ENCODE results near the gene RIPPLY3. TPM values are rescaled to one million over a fixed set of nuclear protein-coding genes. Genes with fewer than 3 reads are reported as not detected.
A peak's percentile ranks its signal among the peaks of the same experiment; 100 is the strongest.

The RIPPLY3 gene
- not detected for total RNA-seq

- intact Hi-C loops (cut with DNase I) = no loop called here
- no peak for ATAC-seq
- no peak for DNase-seq (ENCODE audit: low spot score)
These were observed at the start of gene RIPPLY3 for GRCh38 chr21:37006486-37007291. RIPPLY3 (plus strand) TSS chr21:37006702; CDS start chr21:37006773, 71 bp downstream.

GRCh38 chr21:36959020-36959835, 47.3 kb upstream of the RIPPLY3 start:
- ATAC-seq (no peak), DNase-seq (ENCODE audit: low spot score) (no peak)
- intact Hi-C loops (cut with DNase I) = no loop called here

GRCh38 chr21:36960676-36961284, 45.7 kb upstream of the RIPPLY3 start:
- ATAC-seq (no peak), DNase-seq (ENCODE audit: low spot score) (no peak)
- intact Hi-C loops (cut with DNase I) = no loop called here

DNA sequence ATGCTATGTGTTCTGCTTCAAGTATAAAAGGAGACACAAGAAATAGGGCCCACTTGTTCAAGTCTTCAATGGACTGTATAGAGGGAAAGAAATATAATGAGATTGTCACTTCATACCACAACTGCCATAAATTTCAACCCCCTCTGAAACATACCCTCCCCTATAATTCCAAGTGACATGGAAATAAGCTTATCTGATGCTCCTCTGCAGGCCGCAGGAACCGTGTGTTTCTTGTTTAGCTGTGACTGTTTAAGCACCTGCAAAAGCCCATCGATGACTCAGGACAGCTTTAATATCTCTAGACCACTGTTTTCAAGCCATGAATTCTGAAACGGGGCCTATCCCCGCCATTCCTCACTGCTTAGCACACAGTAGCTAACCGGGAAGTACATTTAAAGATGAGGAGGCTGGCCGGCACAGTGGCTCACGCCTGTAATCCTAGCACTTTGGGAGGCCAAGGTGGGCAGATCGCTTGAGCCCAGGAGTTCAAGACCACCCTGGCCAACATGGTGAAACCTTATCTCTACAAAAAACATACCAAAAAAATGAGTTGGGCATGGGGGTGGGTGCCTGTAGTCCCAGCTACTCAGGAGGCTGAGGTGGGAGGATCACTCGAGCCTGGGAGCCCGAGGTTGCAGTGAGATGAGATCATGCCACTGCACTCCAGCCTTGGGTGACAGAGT, 44.3 kb upstream of the RIPPLY3 start:
- intact Hi-C loops (cut with DNase I) = no loop called here
- ATAC-seq = no peak
- DNase-seq (ENCODE audit: low spot score) = no peak

GRCh38 chr21:36964398-36964797, 42.1 kb upstream of the RIPPLY3 start:
- intact Hi-C loops (cut with DNase I) = no loop called here
- DNase-seq (ENCODE audit: low spot score) = no peak
- ATAC-seq = no peak

DNA sequence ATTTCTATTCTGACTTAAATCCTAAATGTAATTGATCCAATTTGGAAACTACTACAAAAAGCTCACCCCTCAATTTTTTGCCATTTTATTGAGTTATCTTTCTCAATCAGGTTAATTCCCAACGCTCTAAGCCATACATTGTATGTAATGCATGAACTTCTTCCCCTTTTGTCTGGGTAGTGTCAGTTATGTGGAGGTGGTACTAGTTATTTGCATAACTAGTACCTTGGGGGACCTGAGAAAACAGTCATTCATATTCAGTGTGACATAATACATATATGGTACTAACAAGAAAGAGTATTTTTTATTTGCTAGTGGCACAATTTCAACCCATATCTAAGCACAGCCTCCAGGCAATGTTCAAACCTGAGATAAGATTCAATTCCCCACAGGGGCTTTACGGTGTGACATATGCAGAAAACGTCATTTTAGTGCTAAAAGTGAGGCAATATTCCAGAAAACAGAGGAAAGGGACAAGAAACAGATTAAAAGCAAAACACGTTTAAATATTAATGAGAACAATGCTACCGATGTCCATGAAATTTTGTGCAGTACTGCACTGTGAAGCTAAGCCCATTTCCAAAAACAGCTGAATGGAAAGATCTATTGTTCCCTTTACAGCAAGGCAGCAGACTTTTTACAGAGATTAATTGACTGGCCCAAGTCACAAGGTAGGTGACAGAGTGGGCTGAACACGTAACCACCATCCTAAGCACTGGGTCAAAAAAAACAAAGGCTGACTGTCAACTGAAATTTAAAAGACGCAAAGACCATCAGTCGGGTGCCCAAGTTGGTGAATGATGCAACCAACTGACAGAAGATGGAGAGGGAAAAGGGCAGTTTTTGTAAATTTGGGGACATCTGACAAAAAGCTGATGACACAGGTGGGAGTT, 41.4 kb upstream of the RIPPLY3 start:
- intact Hi-C loops (cut with DNase I) = no loop called here
- DNase-seq (ENCODE audit: low spot score) = no peak
- no peak for ATAC-seq

DNA sequence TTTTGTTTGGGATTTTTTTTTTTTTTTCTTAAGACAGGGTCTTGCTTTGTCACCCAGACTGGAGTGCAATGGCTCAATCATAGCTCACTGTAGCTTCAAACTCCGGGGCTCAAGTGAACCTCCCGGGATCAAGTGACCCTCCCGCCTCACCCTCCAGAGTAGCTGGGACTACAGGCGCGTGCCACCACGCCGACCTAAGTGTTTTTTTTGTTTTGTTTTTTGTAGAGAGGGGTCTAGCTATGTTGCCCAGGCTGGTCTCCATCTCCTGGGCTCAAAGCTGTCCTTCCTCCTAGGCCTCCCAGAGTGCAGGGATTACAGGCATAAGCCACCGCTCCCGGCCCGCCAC, 40.8 kb upstream of the RIPPLY3 start:
- intact Hi-C loops (cut with DNase I) = no loop called here
- ATAC-seq = no peak

DNA sequence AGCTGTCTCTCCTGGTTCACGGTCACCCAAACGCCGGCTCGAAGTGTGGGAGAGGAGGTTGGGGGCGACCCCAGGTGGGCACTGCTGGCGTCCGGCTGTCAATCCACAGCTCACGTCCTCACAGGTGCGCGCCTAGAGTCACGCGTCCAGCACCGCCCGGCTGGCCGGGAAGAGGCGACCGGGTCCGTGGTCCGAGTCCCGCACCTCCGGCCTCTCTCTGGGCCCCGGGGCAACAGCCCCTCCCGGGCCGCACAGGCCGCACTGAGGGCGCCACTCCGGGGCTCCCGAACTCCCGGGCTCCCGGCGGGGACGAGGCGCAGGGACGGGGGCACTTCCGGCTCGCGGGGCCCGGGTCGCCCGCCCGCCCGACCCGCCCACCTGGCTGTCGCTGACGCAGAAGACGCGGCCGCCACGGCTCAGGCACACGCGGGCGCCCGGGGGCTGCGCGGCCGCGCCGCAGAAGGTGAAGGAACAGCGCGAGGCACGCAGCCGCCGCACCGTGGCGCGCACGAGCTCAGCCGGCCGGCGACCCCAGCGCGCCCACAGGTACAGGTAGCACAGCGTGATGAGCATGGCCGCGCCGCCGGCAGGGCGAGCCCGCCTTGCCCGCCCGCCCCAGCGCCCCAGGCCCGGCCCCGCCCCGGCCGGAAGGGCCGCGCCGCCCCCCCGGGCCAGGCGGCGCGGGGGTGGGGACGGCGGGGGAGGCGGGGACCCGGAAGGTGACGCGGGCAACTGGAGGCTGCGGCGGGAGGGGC, 40.3 kb upstream of the RIPPLY3 start, which contains the start of gene HLCS:
Gene HLCS, minus strand, starts transcription at position 604 of the 755 bp plus-strand sequence. Its CDS starts 31 bp downstream, at position 573.
- DNase-seq (ENCODE audit: low spot score) (peak; percentile 71), ATAC-seq (peak; percentile 81)
- intact Hi-C loops (cut with DNase I) = no loop called here

More for the DNA sequence above, 40.8 kb upstream of the RIPPLY3 start:
- no peak for DNase-seq (ENCODE audit: low spot score)

- DNase-seq (ENCODE audit: low spot score) (peak; percentile 63), ATAC-seq (no peak)
- intact Hi-C loops (cut with DNase I) = no loop called here
These were observed 39.4 kb upstream of the RIPPLY3 start for GRCh38 chr21:36966821-36967768.

DNA sequence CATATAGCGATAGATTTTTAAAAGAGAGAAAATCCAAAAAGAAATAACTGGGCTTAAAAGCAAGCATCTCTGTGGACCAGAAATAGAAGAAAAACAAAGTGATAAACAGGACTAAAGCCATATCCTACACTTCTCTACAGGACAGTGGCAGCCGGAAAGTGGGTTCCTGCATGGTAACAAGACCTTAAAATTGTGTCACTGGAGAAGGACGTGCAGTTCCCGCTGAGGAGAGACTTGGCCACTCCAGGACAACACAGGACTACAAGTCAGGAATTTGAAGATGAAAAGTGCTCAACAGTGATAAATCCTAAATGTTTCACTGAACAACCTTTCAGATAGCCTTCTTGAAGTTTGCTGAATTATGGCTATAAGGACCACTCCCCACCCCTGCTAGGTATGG, 38.1 kb upstream of the RIPPLY3 start:
- ATAC-seq = no peak
- no peak for DNase-seq (ENCODE audit: low spot score)
- intact Hi-C loops (cut with DNase I) = no loop called here

GRCh38 chr21:36968976-36969375, 37.5 kb upstream of the RIPPLY3 start:
- intact Hi-C loops (cut with DNase I) = no loop called here
- DNase-seq (ENCODE audit: low spot score) = no peak
- ATAC-seq = no peak

DNA sequence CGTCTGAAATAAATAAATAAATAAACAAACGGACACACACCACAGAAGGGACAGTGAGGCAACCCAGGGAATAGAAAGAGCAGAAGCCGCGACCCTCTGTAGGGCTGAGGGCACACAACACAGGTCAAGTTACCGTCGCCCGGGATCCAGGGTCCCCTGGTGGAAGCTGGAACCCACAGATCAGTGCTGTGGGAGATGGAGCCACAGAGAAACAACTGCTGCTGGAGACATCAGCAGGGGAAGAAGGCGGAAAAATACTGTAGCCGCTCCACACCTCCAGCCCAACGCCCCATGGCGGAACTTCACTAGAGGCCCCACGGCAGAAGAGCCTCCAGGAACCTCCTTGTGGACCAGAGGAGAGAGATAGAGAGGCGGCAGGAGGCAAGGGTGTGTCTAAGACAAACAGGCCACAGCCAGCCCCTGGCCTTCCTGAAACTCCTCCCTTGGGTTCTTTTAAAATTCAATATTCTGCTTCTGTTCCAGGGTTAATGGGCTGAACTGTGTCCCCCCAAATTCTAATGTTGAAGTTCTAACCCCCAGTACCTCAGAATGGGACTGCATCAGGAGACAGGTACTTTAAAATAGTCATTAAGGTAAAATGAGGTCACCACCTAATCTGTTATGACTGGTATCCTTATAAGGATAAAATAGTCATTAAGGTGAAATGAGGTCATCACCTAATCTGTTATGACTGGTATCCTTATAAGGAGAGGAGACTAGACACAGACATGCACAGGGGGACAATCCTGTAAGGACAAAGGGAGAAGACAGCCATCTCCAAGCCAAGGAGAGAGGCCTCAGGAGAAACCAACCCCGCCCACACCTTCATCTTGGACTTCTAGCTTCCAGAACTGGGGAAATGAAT, 32.3 kb upstream of the RIPPLY3 start:
- intact Hi-C loops (cut with DNase I) = no loop called here
- DNase-seq (ENCODE audit: low spot score) (no peak), ATAC-seq (no peak)

- DNase-seq (ENCODE audit: low spot score) = no peak
- intact Hi-C loops (cut with DNase I) = no loop called here
- no peak for ATAC-seq
These were observed 31.7 kb upstream of the RIPPLY3 start for GRCh38 chr21:36974851-36975192.

- ATAC-seq = no peak
- intact Hi-C loops (cut with DNase I) = no loop called here
- no peak for DNase-seq (ENCODE audit: low spot score)
These were observed 30.2 kb upstream of the RIPPLY3 start for GRCh38 chr21:36976228-36976861.

- intact Hi-C loops (cut with DNase I) = no loop called here
- peak; percentile 77 for ATAC-seq
- no peak for DNase-seq (ENCODE audit: low spot score)
These were observed 29.4 kb upstream of the RIPPLY3 start for GRCh38 chr21:36976882-36977651.

Data from sciatic nerve (tissue), 2 donors.